HepG2 (cell line): ENCODE data around the gene MPC2. TPM values are rescaled to one million over a fixed set of nuclear protein-coding genes. Genes with fewer than 3 reads are reported as not detected.

Experiments
- DDIT3 ChIP-seq: sonication (generic); formaldehyde crosslinking; IDR thresholded peaks from 2 replicates; pipeline ENCODE4 v1.4.0; 2020; ENCODE audit warnings: mild to moderate bottlenecking, missing genetic modification reagents
- FOXA3 ChIP-seq: IDR thresholded peaks from 2 replicates; pipeline ENCODE4 v1.6.1; 2016; ENCODE audit warnings: missing genetic modification reagents, missing compliant biosample characterization
- KLF11 ChIP-seq: IDR thresholded peaks from 2 replicates; pipeline ENCODE4 v1.6.1; 2016; ENCODE audit warnings: missing compliant biosample characterization
- NCOA2 ChIP-seq: sonication (generic); formaldehyde crosslinking; IDR thresholded peaks from 2 replicates; pipeline ENCODE4 v1.8.0; 2022; ENCODE audit warnings: inconsistent platforms
- NR2F2 ChIP-seq: IDR thresholded peaks from 2 replicates; pipeline ENCODE4 v1.6.1; 2012; ENCODE audit warnings: low read depth, inconsistent platforms, borderline replicate concordance
- POLR2A ChIP-seq, 2 experiments: IDR thresholded peaks; 2 replicates each; pipeline ENCODE4 v1.6.1; 2011; ENCODE audit warnings: low read depth in 2 of 2, low read length in 2 of 2, mild to moderate bottlenecking in 1 of 2, moderate library complexity in 1 of 2; ENCODE audit not compliant: insufficient read depth in 1 of 2
- SALL1 ChIP-seq: sonication (generic); formaldehyde crosslinking; IDR thresholded peaks from 2 replicates; pipeline ENCODE4 v1.8.0; 2022; ENCODE audit warnings: mild to moderate bottlenecking, missing genetic modification reagents
- SMC3 ChIP-seq: IDR thresholded peaks from 2 replicates; pipeline ENCODE4 v1.6.1; 2011; ENCODE audit warnings: low read length, improper control_type of control experiment
- TBX3 ChIP-seq: fragments of 450-650 bp; IDR thresholded peaks from 2 replicates; pipeline ENCODE4 v1.6.1; 2017; ENCODE audit warnings: antibody characterized with exemption, mild to moderate bottlenecking, inconsistent platforms, borderline replicate concordance
- U2AF2 ChIP-seq: fragments of 200-400 bp; formaldehyde crosslinking; IDR thresholded peaks from 2 replicates; pipeline ENCODE4 v1.6.1; 2017; ENCODE audit warnings: low read depth, mild to moderate bottlenecking, low read length
- ZNF263 ChIP-seq: sonication (generic); formaldehyde crosslinking; IDR thresholded peaks from 2 replicates; pipeline ENCODE4 v1.4.0; 2020; ENCODE audit warnings: missing genetic modification reagents
- ZNF318 ChIP-seq: sonication (generic); formaldehyde crosslinking; IDR thresholded peaks from 2 replicates; pipeline ENCODE4 v1.4.0; 2020; ENCODE audit warnings: mild to moderate bottlenecking, missing genetic modification reagents
- ZNF382 ChIP-seq: sonication (generic); formaldehyde crosslinking; IDR thresholded peaks from 2 replicates; pipeline ENCODE4 v1.5.0; 2020; ENCODE audit warnings: missing genetic modification reagents, mild to moderate bottlenecking, borderline replicate concordance
- ZNF746 ChIP-seq: sonication (generic); formaldehyde crosslinking; IDR thresholded peaks from 2 replicates; pipeline ENCODE4 v1.8.0; 2022; ENCODE audit warnings: mild to moderate bottlenecking, missing genetic modification reagents
- ZNF747 ChIP-seq: sonication (generic); formaldehyde crosslinking; IDR thresholded peaks from 2 replicates; pipeline ENCODE4 v1.8.1; 2023; ENCODE audit warnings: missing genetic modification reagents, mild to moderate bottlenecking, borderline replicate concordance
- polyA plus RNA-seq, 8 experiments: library from polyadenylated mRNA; depleted of rRNA in 3 of 8; stranded (reverse) in 7 of 8; unstranded in 1 of 8; fragments of >200 nt; fragmentation: Illumina TruSeq in 4 of 8; extraction: Trizol in 4 of 8; gene quantifications; 2 replicates each; pipeline versions ENCODE4 v1.2.1 to v1.2.3, GENCODE V29; 2011 to 2016; ENCODE audit warnings: low read depth in 4 of 8, missing spikeins in 1 of 8, mixed read lengths in 1 of 8; ENCODE audit not compliant: insufficient read depth in 1 of 8
- total RNA-seq, 5 experiments: library from RNA; depleted of rRNA; stranded (reverse); fragments of >200 nt; fragmentation: Illumina TruSeq; extraction: Trizol; gene quantifications; 2 replicates each; pipeline ENCODE4 v1.2.3, GENCODE V29; 2016; ENCODE audit warnings: low read depth in 1 of 5
- TF ChIP-seq, protein P1 (sequence below): sonication (generic); formaldehyde crosslinking; IDR thresholded peaks from 2 replicates; pipeline ENCODE4 v1.5.1; 2020; ENCODE audit warnings: missing genetic modification reagents, mild to moderate bottlenecking, borderline replicate concordance
- TF ChIP-seq, protein P2 (sequence below): IDR thresholded peaks from 2 replicates; pipeline ENCODE4 v1.6.1; 2016; ENCODE audit warnings: low read depth

Gene MPC2
- total and polyA plus RNA-seq, 2 of the 13 experiments (the other 11 are each of a cell fraction or from before 2014, with no cell fraction given) = 38.8 to 136 TPM

DNA sequence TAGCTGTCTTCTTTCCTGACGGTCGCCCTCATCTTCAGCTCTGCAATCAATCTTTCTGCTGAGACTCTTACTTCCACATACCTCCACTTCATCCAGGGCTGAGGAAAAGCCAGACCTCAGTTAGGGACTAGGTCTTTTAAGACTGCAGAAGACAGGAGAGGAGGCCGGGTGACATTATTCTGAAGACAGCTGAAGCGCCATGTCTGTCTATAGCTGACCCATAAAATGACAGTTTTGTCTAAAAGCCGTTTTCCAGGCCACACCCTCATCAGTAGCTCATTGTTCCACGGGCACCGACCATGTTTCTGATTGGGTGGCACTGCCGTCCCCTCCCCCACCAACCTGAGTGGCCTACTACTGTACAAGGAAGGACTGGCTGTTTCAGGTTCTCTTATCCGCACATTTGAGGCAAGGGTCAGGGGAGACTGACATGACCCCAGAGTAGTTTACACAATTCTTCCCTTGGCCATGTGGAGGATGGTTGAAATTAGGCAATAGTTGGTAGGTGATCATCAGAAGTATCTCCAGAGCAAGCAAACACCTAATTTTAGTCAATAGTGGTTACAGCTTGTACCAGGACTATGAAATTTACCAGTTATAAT lies 22.9 kb downstream of the MPC2 start, which contains the start of gene ADCY10 (continued):
- TF ChIP-seq ZNF318 (CRISPR knock-in tag) (0 out of 2 replicates have a peak, but pooled peaks have one; percentile 64), ZNF747 (CRISPR knock-in tag) (no peak), TBX3 (no peak), SALL1 (CRISPR knock-in tag) (peak; percentile 81), SMC3 (no peak), NR2F2 (peak; percentile 82), FOXA3 (CRISPR knock-in tag) (peak; percentile 36; the same call in 1 of the 2 replicates), NCOA2 (CRISPR knock-in tag) (peak; percentile 42; the same call in 1 of the 2 replicates), POLR2A (IDR thresholded peaks at IDR 0.05; ENCODE audit: insufficient read depth in 1 of 2, low read depth in 2 of 2, low read length in 2 of 2) (peak in 1 of 2 experiments; percentile 37; a peak in 1 of 4 replicates), U2AF2 (no peak), ZNF746 (CRISPR knock-in tag) (no peak), DDIT3 (CRISPR knock-in tag) (no peak), KLF11 (no peak), ZNF382 (no peak), ZNF263 (CRISPR knock-in tag) (no peak)
- TF ChIP-seq, protein P1, sequence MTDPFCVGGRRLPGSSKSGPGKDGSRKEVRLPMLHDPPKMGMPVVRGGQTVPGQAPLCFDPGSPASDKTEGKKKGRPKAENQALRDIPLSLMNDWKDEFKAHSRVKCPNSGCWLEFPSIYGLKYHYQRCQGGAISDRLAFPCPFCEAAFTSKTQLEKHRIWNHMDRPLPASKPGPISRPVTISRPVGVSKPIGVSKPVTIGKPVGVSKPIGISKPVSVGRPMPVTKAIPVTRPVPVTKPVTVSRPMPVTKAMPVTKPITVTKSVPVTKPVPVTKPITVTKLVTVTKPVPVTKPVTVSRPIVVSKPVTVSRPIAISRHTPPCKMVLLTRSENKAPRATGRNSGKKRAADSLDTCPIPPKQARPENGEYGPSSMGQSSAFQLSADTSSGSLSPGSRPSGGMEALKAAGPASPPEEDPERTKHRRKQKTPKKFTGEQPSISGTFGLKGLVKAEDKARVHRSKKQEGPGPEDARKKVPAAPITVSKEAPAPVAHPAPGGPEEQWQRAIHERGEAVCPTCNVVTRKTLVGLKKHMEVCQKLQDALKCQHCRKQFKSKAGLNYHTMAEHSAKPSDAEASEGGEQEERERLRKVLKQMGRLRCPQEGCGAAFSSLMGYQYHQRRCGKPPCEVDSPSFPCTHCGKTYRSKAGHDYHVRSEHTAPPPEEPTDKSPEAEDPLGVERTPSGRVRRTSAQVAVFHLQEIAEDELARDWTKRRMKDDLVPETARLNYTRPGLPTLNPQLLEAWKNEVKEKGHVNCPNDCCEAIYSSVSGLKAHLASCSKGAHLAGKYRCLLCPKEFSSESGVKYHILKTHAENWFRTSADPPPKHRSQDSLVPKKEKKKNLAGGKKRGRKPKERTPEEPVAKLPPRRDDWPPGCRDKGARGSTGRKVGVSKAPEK (CRISPR knock-in tag) = no peak
- TF ChIP-seq, protein P2, sequence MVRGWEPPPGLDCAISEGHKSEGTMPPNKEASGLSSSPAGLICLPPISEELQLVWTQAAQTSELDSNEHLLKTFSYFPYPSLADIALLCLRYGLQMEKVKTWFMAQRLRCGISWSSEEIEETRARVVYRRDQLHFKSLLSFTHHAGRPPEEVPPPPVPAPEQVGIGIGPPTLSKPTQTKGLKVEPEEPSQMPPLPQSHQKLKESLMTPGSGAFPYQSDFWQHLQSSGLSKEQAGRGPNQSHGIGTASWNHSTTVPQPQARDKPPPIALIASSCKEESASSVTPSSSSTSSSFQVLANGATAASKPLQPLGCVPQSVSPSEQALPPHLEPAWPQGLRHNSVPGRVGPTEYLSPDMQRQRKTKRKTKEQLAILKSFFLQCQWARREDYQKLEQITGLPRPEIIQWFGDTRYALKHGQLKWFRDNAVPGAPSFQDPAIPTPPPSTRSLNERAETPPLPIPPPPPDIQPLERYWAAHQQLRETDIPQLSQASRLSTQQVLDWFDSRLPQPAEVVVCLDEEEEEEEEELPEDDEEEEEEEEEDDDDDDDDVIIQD (CRISPR knock-in tag) = peak; percentile 49; the same call in 1 of the 2 replicates
